Measurements from ENCODE around the gene CDH9. TPM values are rescaled to one million over a fixed set of nuclear protein-coding genes. Genes with fewer than 3 reads are reported as not detected.

The CDH9 gene
- total and polyA plus RNA-seq, 2 of the 13 experiments (the other 11 are each of a cell fraction or from before 2014, with no cell fraction given) = 0.03 to 0.24 TPM

GRCh38 chr5:27026801-27027200 is 11.6 kb downstream of the CDH9 start (continued):
- TF ChIP-seq TIGD3 (CRISPR knock-in tag; IDR thresholded peaks at IDR 0.05; ENCODE audit: borderline replicate concordance) (no peak), BORCS8-MEF2B (CRISPR knock-in tag; IDR thresholded peaks at IDR 0.05) (no peak), JARID2 (CRISPR knock-in tag; IDR thresholded peaks at IDR 0.05; ENCODE audit: insufficient replicate concordance) (no peak), ZMYM2 (CRISPR knock-in tag; IDR thresholded peaks at IDR 0.05) (no peak), TRAFD1 (CRISPR knock-in tag; IDR thresholded peaks at IDR 0.05; ENCODE audit: borderline replicate concordance) (no peak), HIVEP1 (CRISPR knock-in tag; IDR thresholded peaks at IDR 0.05) (no peak), ADNP (CRISPR knock-in tag; IDR thresholded peaks at IDR 0.05) (no peak)
- TF ChIP-seq, protein P1, sequence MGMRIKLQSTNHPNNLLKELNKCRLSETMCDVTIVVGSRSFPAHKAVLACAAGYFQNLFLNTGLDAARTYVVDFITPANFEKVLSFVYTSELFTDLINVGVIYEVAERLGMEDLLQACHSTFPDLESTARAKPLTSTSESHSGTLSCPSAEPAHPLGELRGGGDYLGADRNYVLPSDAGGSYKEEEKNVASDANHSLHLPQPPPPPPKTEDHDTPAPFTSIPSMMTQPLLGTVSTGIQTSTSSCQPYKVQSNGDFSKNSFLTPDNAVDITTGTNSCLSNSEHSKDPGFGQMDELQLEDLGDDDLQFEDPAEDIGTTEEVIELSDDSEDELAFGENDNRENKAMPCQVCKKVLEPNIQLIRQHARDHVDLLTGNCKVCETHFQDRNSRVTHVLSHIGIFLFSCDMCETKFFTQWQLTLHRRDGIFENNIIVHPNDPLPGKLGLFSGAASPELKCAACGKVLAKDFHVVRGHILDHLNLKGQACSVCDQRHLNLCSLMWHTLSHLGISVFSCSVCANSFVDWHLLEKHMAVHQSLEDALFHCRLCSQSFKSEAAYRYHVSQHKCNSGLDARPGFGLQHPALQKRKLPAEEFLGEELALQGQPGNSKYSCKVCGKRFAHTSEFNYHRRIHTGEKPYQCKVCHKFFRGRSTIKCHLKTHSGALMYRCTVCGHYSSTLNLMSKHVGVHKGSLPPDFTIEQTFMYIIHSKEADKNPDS (CRISPR knock-in tag; IDR thresholded peaks at IDR 0.05) = no peak

DNA sequence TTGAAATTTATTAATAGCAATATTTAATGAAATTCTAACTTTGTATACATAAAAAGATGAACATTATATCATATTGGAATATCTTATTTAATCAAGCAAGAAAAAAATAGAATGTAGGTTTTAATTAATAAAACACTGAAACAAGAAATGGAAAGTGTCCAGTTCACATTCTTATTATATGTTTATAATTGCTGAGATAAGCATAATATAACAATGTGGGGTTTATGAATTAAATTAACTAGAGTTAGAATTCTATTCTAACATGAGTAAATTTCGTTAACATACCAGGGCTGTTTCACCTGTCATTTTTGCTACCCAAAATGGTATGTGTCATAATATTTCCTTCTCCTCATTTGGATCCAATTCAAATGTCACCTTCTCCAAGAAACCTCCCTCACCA is 12.3 kb downstream of the CDH9 start:
- FAIRE-seq (no peak), ATAC-seq (no peak), DNase-seq (ENCODE audit: low spot score) (no peak)
- Histone ChIP-seq H3K9me3 (ENCODE audit: low read length) (no peaks in the 10 kb centered on the region), H4K20me1 (ENCODE audit: insufficient read depth, low read length) (no peaks in the 10 kb centered on the region), H3K36me3 (replicated peaks in 1 of 2; ENCODE audit: control insufficient read depth in 1 of 2, insufficient read depth in 2 of 2, low read length in 2 of 2) (no peaks in the 10 kb centered on the region), H3K27ac (ENCODE audit: extremely low read length, insufficient read depth, low read length) (no peak overlapping the region), H3K79me2 (ENCODE audit: insufficient read depth, low read length) (no peaks in the 10 kb centered on the region), H3K4me2 (ENCODE audit: low read depth, low read length) (no peak overlapping the region), H2AFZ (ENCODE audit: low read length) (no peak overlapping the region), H3K4me3 (replicated peaks in 1 of 3; ENCODE audit: insufficient read depth in 1 of 3, low read depth in 2 of 3, low read length in 3 of 3) (no peak overlapping the region), H3K9ac (ENCODE audit: insufficient read depth, low read depth, low read length) (no peak overlapping the region), H3K27me3 (ENCODE audit: control insufficient read depth in 1 of 2, insufficient read depth in 2 of 2, low read length in 2 of 2) (no peaks in the 10 kb centered on the region), H3K4me1 (ENCODE audit: insufficient read depth, low read length) (no peaks in the 10 kb centered on the region)
- intact Hi-C loops (cut with micrococcal nuclease; ENCODE audit: unreplicated experiment) = no loop called here
- no TSS peak for BruUV-seq (replicated peaks)
- CTCF ChIA-PET (ENCODE audit: low intra/inter-chr PET ratio, low total read pairs) = no interaction called here
- WGBS (ENCODE audit: low lambda C conversion rate) = 5% methylated on average over 1 of the region's 1 CpG
- in situ Hi-C loops (cut with HindIII; ENCODE audit: extremely low pct_ligation_motif_present, low pct_unique_long_range_greater_than_20kb) = no loop called here
- POLR2A ChIA-PET = no interaction called here

Data from HepG2 (cell line).